Measurements from ENCODE around the gene TNIK. TPM values are rescaled to one million over a fixed set of nuclear protein-coding genes. Genes with fewer than 3 reads are reported as not detected.

TNIK gene
- total and polyA plus RNA-seq, 8 donors = 2.1 to 40.2 (median 10.1) TPM

DNA sequence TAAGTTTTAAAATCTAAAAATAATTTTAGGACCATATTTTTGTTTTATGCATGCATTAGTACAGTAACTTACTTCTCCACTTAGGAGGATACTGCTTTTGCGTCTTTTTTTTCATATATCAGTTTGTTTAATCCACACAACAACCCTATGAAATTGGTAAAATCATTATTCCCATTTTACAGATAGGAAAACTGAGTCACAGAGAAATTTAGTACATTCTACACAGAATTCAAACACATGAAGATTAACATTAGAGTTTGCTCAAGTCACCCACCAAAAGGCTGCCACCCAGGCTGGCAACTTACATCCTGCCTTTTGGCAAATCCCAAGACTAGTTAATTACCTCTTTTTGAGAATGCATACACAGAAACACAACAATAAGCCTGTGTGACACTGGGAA, 28.7 kb downstream of the TNIK start:
- intact Hi-C loops (cut with DNase I; ENCODE audit: low total_unique reads) = no loop called here
- WGBS, 5 donors = 95 to 98% (median 98%) methylated on average over 1 of the region's 1 CpG

DNA sequence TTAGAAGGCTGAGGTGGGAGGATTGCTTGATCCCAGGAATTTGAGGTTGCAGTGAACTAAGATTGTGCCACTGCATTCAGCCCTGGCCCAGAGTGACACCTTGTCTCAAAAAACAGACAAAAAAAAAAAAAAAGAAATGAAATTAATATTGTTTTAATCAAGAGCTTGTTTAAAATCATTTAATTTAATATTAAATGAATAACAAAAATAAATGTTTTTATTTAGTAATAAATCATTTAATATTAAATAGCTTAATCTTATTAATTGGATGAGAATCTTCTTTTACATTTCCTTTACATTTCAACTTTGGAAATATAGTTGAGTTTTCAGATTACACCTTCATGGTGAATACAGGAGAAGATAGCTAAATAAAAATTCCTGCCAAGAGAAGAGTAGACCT, 29.7 kb downstream of the TNIK start:
- intact Hi-C loops (cut with DNase I; ENCODE audit: low total_unique reads) = no loop called here
- Histone ChIP-seq H3K4me1 (peaks cover 0 to 6% (median 3%) of the 10 kb centered on the region in 4 donors), H3K27ac (no peak overlapping the region), H3K9me3 (no peaks in the 10 kb centered on the region), H3K27me3 (no peaks in the 10 kb centered on the region), H3K36me3 (no peaks in the 10 kb centered on the region), H3K4me3 (no peak overlapping the region)
- no peak for DNase-seq
- TF ChIP-seq POLR2A (IDR thresholded peaks at IDR 0.05) (no peak), EP300 (IDR thresholded peaks at IDR 0.05) (no peak), POLR2AphosphoS5 (IDR thresholded peaks at IDR 0.05) (no peak), CTCF (IDR thresholded peaks at IDR 0.05) (no peak)

More for the DNA sequence above, 28.7 kb downstream of the TNIK start:
- no peaks in the 10 kb centered on the region for H3K9me3 ChIP-seq
- H3K36me3 ChIP-seq = no peaks in the 10 kb centered on the region
- TF ChIP-seq EP300 (IDR thresholded peaks at IDR 0.05) (no peak), POLR2AphosphoS5 (IDR thresholded peaks at IDR 0.05) (no peak), POLR2A (IDR thresholded peaks at IDR 0.05) (no peak)
- H3K27me3 ChIP-seq = no peaks in the 10 kb centered on the region
- no peak overlapping the region for H3K27ac ChIP-seq
- no peak overlapping the region for H3K4me3 ChIP-seq
- DNase-seq = no peak
- peaks cover 0 to 13% (median 3%) of the 10 kb centered on the region in 4 donors for H3K4me1 ChIP-seq

DNA sequence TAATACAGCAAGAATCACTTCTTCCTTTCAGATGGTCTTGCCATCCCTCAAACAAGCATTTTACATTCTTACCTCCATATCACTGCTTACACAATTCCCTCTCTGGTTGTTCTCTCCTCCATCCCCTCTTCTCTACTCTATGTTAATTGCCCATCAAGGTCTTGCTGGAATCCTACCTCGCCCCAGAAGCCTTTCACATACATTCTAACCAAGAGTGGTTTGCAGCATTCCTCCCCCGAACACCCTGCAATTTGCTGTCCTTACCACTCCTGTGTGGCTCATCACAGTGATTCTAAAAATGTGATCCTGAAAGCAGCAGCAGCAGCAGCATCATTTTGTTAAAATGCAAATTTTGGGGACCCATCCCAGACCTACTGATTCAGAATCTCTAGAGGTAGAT, 30.6 kb downstream of the TNIK start:
- H3K27ac ChIP-seq = no peak overlapping the region
- TF ChIP-seq POLR2AphosphoS5 (IDR thresholded peaks at IDR 0.05) (no peak), CTCF (IDR thresholded peaks at IDR 0.05) (no peak)
- H3K9me3 ChIP-seq = no peaks in the 10 kb centered on the region
- 93 to 100% (median 95%) methylated on average over 2 of the region's 2 CpGs for WGBS, 5 donors
- peaks cover 0 to 6% (median 3%) of the 10 kb centered on the region in 4 donors for H3K4me1 ChIP-seq
- intact Hi-C loops (cut with DNase I; ENCODE audit: low total_unique reads) = no loop called here
- DNase-seq = no peak
- H3K27me3 ChIP-seq = no peaks in the 10 kb centered on the region
- H3K4me3 ChIP-seq = no peak overlapping the region
- no peaks in the 10 kb centered on the region for H3K36me3 ChIP-seq

DNA sequence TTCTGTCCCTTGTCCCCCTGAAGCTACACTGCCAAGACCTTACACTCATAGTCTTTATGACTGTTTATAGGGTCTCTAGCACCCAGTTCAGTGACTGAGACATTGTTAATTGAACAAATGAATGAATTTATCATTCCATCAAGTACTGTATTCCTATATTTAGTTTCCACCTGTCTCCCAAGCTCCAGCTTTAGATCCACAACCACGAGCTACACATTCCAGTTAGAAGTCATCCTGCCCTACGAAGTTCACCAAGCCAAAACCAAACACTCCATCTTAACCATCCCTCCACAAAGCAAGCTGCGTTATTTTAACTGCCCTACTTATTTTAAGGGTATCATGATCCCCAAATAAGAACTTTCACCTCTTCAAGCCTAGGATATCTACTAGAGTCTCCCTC, 31.3 kb downstream of the TNIK start:
- Histone ChIP-seq H3K36me3 (no peaks in the 10 kb centered on the region), H3K9me3 (no peaks in the 10 kb centered on the region), H3K27me3 (no peaks in the 10 kb centered on the region), H3K4me1 (peaks cover 0 to 6% (median 3%) of the 10 kb centered on the region in 4 donors), H3K27ac (no peak overlapping the region), H3K4me3 (no peak overlapping the region)
- intact Hi-C loops (cut with DNase I; ENCODE audit: low total_unique reads) = no loop called here
- 90 to 93% (median 92%) methylated on average over 3 of the region's 3 CpGs for WGBS, 5 donors
- no peak for DNase-seq
- TF ChIP-seq POLR2A (IDR thresholded peaks at IDR 0.05) = no peak
- TF ChIP-seq CTCF (IDR thresholded peaks at IDR 0.05) = no peak
- TF ChIP-seq POLR2AphosphoS5 (IDR thresholded peaks at IDR 0.05) = no peak
- no peak for TF ChIP-seq EP300 (IDR thresholded peaks at IDR 0.05)

DNA sequence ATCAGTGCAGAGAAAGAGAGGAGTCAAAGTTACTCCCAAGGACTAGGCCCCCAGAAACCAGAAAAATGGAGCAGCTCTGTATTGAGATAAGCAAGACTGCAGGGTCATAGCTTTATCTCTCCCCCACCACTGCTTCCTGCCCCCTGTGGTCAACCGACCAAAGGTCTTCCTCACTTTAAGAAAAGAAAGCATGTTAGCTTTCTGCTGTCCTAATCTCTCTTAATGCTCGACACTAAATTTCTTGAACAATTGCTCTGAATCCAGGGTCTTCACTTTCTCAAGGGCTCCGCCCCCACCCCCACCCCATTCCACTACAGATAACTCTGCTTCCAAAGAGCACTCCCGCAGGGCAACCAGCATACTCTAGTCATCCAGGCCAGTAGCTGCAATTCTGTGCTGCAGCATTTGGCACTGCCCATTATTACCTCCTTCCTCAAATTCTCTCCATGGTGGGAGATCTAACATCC, 31.9 kb downstream of the TNIK start:
- intact Hi-C loops (cut with DNase I; ENCODE audit: low total_unique reads) = no loop called here
- no peak for TF ChIP-seq CTCF (IDR thresholded peaks at IDR 0.05)
- TF ChIP-seq POLR2A (IDR thresholded peaks at IDR 0.05) = no peak
- no peak for TF ChIP-seq EP300 (IDR thresholded peaks at IDR 0.05)
- no peak for TF ChIP-seq POLR2AphosphoS5 (IDR thresholded peaks at IDR 0.05)
- Histone ChIP-seq H3K36me3 (no peaks in the 10 kb centered on the region), H3K4me3 (no peak overlapping the region), H3K9me3 (no peaks in the 10 kb centered on the region), H3K4me1 (peaks cover 0 to 6% (median 3%) of the 10 kb centered on the region in 4 donors), H3K27me3 (no peaks in the 10 kb centered on the region), H3K27ac (no peak overlapping the region)
- WGBS, 5 donors = 54 to 76% (median 62%) methylated on average over 4 of the region's 4 CpGs
- no peak for DNase-seq

Measured in stomach (tissue), 9 donors.